RWPE1 (cell line): ENCODE results near the gene MIAT.
A peak's percentile ranks its signal among the peaks of the same experiment; 100 is the strongest.

ENCODE experiments used
- CTCF ChIA-PET: fragments of 350-600 bp; sonication (Branson Sonifier 250); formaldehyde crosslinking; extraction: SDS; loops from one replicate; lab custom pipeline; 2021; lab: Yijun Ruan, JAX
- POLR2A ChIA-PET: fragments of 400-600 bp; formaldehyde crosslinking; extraction: SDS; loops from one replicate; lab custom pipeline; 2020; ENCODE audit warnings: antibody characterized with exemption; ENCODE audit not compliant: low non-redundant PET; lab: Yijun Ruan, JAX
- DNase-seq: peaks from one replicate; pipeline ENCODE4 v3.0.0; 2012; ENCODE audit warnings: low spot score
- H3K27ac ChIP-seq: fragments of 450-650 bp; 2 replicates; pipeline ENCODE4 v1.5.1; 2017
- TF ChIP-seq, protein P1 (sequence below): fragments of 450-650 bp; conservative IDR thresholded peaks from 2 replicates; pipeline ENCODE4 v1.5.1; 2017; ENCODE audit warnings: low read depth, mild to moderate bottlenecking

Gene MIAT

DNA sequence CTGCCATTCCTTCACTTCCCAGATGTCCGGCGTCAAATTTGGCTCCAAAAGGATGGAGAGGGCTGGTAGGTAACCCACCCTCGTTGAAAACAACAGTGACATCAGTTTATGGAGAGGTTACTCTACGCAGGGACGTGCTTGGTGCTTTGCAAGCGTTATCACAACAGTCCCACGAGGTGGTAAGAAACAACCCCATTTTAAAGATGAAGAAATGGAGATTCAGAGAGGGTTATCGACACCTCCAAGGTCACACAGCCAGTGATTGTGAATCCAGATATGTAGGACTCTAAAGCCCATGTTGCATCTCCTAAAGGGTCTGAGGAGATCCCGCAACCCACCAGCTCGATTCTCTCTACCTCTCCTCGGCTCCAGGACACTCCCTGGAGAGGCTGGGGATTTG lies 773 bp downstream of the MIAT start:
- H3K27ac ChIP-seq = peak overlapping the region; percentile 65
- no peak for DNase-seq
- TF ChIP-seq, protein P1, sequence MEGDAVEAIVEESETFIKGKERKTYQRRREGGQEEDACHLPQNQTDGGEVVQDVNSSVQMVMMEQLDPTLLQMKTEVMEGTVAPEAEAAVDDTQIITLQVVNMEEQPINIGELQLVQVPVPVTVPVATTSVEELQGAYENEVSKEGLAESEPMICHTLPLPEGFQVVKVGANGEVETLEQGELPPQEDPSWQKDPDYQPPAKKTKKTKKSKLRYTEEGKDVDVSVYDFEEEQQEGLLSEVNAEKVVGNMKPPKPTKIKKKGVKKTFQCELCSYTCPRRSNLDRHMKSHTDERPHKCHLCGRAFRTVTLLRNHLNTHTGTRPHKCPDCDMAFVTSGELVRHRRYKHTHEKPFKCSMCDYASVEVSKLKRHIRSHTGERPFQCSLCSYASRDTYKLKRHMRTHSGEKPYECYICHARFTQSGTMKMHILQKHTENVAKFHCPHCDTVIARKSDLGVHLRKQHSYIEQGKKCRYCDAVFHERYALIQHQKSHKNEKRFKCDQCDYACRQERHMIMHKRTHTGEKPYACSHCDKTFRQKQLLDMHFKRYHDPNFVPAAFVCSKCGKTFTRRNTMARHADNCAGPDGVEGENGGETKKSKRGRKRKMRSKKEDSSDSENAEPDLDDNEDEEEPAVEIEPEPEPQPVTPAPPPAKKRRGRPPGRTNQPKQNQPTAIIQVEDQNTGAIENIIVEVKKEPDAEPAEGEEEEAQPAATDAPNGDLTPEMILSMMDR = no peak
- ChIA-PET POLR2A (no interaction called here), CTCF (no interaction called here)

DNA sequence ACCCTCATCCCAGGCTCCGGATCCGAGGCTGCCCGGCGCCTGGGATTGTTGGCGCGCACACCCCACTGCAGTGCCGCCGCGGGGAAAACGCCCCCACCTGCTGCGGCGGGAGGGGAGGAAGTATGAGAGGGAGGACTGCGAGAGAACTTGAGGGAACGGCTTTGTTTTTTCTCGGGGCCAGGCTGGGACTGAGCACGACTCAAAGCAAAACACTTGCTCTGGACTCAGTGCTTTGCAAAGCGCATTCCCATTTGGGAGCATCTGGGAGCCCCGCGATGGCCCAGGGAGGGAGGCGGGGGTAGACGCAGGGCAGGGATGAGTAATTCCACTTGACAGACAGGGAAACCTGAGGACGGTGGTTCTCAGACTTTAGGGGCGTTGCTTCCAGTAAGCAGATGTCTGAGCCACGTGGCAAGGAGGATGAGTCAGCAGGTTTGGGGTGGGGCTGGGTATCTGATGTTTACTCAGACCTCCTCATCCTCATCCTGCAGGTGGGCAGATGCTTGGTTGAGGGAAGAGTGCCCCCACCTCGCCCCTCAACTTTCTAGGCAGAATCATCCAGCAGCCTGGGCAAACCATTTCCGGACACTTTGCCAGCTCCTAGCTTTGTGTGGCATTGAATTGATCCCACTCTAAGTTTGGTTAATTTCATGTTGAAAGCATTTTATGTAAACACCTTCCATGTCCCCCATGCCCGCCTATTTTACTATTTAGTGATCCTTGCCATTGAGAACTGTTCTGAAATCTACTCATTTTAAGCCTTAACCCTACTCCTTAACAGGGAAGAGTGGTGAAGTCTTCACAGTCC lies 1.5 kb downstream of the MIAT start:
- POLR2A ChIA-PET = no interaction called here
- TF ChIP-seq, protein P1 = no peak
- CTCF ChIA-PET = no interaction called here
- DNase-seq = peak; percentile 88
- H3K27ac ChIP-seq = peak overlapping the region; percentile 65

DNA sequence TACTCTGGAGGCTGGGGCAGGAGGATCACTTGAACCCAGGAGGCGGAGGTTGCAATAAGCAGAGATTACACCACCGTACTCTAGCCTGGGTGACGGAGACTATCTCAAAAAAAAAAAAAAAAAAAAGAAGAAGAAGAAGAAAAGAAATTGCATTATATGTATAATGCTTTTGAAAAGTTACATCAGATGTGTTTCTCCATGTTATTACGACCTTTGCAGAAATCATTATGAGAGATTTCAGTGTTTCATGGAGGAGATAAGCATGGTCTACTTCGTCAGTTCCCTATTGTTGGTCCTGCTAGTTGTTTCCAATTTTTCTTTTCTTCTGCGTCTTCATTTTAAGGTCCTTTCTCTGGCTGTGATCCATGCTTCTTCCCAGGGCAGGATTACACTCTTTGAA lies 3.0 kb downstream of the MIAT start:
- TF ChIP-seq, protein P1 = no peak
- CTCF ChIA-PET = no interaction called here
- POLR2A ChIA-PET = no interaction called here
- no peak overlapping the region for H3K27ac ChIP-seq
- no peak for DNase-seq

DNA sequence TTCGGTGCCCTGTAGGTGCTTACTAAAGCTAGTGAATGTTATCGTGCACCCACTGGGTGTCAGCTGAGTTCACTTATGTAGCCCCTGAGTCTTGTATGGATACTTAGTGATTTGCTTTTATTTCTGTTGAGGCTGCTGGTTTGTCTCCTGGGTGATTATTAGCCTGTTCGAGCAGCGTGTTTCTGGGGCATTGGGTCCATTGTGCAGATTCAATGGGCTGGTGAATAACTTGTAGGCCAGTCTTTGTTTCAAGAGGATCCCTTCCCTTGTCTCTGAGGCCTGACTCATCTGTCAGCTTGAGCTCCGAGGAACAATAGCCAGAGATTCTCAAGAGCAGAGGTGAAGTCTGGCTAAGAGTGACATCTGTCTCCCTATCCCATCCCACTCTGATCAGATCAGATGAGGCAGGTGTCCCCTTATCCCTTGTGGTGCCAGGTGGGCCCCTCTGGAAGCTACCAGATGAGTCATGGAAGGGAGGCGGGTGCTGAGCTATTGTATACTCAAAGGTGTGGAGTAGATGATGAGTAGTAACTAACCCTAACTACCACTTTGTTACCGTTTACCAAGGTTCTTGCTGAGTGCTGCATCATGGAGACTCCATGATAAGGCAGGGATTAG lies 3.7 kb downstream of the MIAT start:
- ChIA-PET POLR2A (interaction anchor here (0.7 kb wide), 1 partner anchor 10 kb away, joined by 3 read pairs; no protein-coding TSS in a partner anchor), CTCF (no interaction called here)
- no peak for DNase-seq
- TF ChIP-seq, protein P1 = no peak
- no peak overlapping the region for H3K27ac ChIP-seq

DNA sequence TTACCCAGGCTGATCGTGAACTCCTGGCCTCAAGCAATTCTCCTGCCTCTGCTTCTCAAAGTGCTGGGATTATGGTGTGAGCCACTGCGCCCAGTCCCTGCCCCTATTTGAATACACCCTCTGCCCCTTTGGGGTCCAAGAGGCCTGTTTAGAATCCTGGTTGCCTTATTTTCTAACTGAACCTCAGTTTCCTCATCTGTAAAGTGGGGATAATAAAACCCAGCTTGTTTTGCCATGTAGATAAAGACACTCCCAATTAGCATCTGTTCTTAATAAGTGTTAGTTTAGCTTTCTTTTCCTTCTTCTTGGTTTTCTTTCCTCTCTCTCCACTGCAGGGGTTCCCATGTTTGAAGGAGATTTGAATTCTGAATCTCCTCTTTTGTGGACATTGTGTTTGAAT lies 4.8 kb downstream of the MIAT start:
- POLR2A ChIA-PET = no interaction called here
- TF ChIP-seq, protein P1 = no peak
- CTCF ChIA-PET = interaction anchor here (0.6 kb wide), 1 partner anchor 142 kb away, joined by 3 read pairs; no protein-coding TSS in a partner anchor
- H3K27ac ChIP-seq = no peak overlapping the region
- no peak for DNase-seq

DNA sequence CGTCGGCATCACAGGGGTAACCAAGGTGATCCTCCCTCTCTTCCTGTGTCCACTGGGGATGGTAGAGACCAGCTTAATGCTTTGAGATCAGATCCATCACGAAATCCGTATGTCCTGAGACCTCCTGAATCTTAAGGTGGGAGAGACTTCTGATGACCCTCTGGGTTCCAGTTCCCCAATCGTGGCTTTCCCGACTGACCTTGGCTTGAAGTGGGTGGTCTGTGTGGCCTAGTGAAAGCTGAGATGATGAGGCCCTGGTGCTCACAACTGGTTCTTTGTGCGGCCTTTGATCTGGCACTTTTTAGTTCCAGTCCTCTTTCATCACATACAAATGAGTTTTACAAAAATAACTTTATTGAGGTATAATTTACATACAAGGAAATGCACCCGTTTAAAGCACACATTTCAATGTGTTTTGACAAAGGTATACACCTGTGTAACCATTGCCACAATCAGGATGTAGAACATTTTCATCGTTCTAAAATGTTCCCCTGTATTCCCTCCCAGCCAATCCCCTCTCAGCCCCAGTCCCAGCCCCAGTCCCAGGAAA lies 6.1 kb downstream of the MIAT start:
- POLR2A ChIA-PET = no interaction called here
- TF ChIP-seq, protein P1 = no peak
- H3K27ac ChIP-seq = no peak overlapping the region
- CTCF ChIA-PET = no interaction called here
- DNase-seq = no peak
